NCI-H2171 (cell line): ENCODE measurements around the gene ADAMTS5.

Source experiments
- DNase-seq: peaks from one replicate; lab custom pipeline; 2025; lab: John Stamatoyannopoulos, UW

The ADAMTS5 gene

GRCh38 chr21:26967062-26967913 lies at the start of gene ADAMTS5:
TSS of gene ADAMTS5 (minus strand) at chr21:26967088. CDS start at chr21:26966391, 697 bp downstream.
- DNase-seq = peak; percentile 12

DNA sequence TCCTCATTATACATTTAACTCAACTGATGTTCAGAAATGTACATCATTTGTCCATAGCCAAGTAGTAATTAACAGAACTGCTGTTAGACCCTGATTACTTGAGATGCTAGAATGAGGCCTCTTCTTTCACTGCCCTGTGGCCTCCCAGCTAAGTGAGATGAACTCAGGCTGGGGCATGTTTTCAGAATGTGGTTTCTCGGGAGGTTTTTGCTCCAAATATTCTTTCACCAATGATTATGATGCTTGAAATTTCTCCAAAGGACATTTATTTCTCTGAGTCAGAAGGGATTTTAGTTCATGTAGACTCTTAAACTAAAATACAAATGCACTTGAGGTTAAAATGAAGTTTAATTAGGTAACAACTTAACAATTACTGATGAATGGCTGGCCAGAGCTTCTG lies 34.6 kb upstream of the ADAMTS5 start:
- DNase-seq = no peak

- no peak for DNase-seq
Measured at GRCh38 chr21:26983576-26983975, 16.7 kb upstream of the ADAMTS5 start.

- no peak for DNase-seq
Measured at GRCh38 chr21:26982767-26983166, 15.9 kb upstream of the ADAMTS5 start.

DNA sequence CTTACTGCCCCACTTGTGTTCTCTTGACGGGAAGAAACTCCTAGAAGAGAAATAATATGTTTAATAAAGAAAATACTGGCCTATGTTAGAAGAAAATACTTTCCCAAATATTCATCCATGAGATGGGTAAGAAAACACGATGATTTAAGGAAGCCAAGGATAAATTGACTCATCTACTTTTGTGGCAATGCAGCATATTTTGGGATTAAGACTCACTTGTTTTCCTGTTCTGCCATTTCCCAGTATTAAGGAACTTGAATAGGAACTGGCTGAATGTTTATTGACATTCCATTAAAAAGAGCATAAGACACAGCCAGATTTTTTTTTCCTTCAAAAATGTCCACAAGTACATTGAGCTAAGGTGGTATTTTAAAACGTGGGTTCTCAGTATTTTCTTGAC lies 10.9 kb upstream of the ADAMTS5 start:
- no peak for DNase-seq

- DNase-seq = no peak
Measured at GRCh38 chr21:26973226-26973625, 6.3 kb upstream of the ADAMTS5 start.

DNA sequence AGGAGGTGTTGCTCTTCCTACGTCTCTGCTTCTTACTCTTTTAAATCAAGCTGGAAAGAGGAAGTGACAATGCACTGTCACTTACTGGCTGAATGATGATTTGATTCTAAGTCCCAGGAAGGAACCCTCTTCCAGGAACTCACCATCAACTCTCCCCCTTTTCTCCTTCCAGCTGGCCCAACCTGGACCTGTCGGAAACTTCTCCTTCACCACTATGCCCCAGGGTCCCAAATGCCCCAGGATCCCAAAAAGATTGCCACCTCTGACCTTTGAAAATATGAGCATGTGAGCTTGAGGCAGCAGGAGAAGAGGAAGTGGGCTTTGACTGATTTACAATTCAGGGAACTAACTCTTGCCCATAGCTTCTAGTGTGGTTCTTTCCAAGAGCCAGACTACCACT lies 5.3 kb upstream of the ADAMTS5 start:
- no peak for DNase-seq

- no peak for DNase-seq
Measured at GRCh38 chr21:26969971-26970725, 3.3 kb upstream of the ADAMTS5 start.

- DNase-seq = no peak
Measured at GRCh38 chr21:26966649-26967061, 233 bp downstream of the ADAMTS5 start.

DNA sequence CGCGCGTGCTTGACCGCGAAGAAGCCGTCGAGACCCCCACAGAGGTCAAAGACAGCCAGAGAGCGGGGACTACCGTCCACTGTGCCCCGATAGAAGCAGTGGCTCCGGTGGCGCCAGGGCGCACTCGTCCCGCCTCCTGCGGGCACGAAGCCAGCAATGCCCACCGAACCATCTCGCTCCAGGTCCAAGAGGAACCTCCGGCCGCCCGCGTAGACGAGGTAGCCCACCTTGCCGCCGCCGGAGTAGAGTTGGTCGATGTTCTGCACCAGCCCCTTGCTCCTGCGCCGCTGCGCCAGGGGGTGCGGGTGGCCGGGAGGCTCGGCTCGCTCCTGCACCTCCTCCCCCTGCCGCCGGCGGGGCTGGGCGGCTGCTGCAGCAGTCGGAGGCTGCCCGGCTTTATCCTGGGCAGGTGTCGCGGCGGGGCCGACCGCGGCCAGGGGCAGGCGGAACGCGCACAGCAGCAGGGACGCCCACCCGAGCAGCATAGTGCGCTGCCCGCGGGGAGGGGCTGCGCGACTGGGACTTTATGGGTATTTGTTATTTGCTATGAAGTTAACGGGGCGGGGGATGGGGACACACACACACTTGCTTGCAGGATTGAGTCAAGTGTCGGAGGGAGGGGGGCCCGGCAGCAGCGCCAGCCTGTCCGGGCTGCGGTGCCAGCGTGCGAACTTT lies 844 bp downstream of the ADAMTS5 start:
- peak; percentile 21 for DNase-seq

DNA sequence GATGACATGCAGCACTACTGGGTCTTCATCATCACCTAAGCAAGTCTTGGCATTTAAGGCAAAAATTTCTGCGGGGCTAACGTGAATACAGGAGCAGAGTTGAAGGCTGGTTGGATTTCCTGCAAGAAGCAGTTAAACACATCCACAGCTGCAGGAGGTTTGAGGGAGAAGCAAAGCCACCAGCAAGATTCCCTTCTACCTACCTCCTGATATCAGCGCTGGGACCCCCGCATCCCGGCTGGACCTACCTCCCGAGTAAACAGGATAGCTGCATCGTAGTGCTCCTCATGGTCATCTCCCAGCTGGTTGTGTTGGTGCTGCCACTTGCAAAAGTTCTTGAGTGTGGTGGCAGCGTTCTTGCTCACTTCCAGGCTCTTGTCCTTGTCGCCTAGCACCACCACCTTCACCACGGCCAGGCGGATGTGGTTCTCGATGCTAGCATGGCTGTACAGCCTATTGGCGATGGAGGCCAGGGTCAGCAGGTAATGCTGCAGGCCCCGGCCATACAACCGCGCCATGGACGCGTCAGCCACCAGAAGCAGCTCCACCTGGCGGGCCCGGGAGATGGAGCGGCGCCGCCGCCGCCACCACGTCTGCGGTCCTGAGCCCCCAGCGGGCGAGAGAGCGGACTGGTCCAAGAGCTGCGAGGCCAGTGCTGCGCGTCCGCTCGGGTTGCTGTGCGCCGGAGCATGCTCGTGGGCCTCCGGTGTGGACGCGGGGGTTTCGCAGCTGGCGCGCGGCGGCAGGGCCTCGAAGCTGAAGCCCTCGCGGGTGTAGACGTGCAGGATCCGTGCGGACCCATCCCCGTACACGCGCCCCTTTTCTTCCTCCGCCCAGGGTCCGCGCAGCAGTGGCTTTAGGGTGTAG lies 1.6 kb downstream of the ADAMTS5 start:
- DNase-seq = no peak

DNA sequence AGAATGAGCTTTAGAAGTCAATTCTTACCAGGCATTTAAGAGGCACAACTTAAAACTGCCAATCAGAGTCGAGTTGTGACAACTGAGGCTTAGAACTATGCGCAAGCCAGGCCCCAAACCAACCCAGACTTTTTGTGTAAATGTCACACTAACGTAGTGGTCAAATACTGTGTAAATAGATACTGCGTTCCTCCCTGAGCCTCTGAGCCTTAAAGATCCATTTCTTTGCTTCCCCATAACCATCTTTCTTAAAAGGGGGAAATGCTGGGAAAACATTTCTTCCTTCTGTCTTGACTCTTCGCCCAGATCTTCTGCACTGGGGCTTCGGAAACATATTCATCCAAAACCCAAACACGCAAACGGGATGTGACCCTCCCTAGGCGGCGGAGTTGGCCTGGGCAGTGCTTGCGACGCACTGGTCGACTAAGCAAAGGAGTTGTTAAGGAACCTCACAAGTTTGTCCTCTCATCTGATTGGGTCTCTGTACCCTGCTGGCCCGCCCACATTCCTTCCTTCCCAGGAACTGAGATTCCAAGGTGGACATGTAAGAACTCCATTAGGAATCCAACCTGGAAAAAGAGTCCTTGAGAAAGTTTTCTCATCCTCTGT lies 2.6 kb downstream of the ADAMTS5 start:
- DNase-seq = no peak

GRCh38 chr21:26962621-26963181 lies 4.2 kb downstream of the ADAMTS5 start:
- no peak for DNase-seq

DNA sequence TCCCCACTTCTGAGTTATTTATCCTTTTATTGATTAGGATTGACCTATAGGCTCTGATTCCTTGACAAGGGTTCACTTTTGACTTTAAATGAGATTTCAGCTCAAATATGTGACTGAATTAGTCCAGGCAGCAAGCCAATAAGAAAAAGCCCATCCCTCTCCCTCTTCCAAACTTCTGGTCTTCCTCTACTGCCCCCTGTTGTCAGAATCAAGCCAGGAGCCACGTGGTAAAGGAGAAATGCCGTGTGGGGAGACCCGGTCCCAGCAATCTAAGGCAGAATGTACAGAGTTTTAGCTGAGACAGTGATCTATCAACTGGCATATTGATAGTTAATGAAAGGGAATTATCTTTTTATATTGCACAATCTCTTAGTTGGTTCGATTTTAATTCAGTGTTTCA lies 5.2 kb downstream of the ADAMTS5 start:
- DNase-seq = no peak

DNA sequence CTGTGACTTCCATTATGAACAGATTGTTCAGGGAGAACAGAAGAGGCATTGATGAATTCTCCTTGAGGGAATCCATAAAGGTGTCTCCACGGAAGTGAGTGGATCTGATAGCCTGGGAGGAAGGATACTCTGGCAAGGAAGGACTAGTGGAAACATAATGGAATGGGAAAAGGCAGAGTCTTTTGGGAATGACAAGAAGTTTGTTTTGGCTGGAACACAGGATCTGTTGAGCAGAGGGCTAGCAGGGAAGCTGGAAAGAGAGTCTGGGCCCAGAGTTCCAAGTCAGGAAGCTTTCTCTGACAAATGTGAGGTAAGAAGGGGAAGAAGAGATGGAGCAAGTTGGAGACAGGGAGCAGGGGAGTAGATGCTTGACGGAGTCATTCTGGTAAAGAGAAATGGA lies 8.1 kb downstream of the ADAMTS5 start:
- DNase-seq = no peak

DNA sequence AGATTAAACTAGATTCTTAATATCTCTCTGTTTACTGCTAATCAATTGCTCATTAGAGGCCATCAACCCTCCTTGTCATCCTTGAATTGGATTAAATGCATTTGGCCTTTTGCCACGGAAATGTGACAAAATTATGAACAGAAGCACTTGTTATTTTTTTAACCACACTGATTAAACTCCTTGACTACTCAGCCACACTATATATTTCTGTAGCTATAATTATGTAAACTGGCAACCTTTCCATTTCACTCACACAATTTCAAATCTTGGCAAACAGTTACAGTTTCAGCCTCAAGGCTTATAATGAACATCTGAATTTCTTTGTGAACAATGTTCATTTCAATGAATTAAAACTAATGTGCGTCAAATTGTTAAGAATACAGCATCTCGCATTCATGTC lies 10.1 kb downstream of the ADAMTS5 start:
- no peak for DNase-seq

- no peak for DNase-seq
Measured at GRCh38 chr21:26956216-26956615, 10.7 kb downstream of the ADAMTS5 start.

- DNase-seq = peak; percentile 95
Measured at GRCh38 chr21:26954662-26955121, 12.2 kb downstream of the ADAMTS5 start.

GRCh38 chr21:26952374-26953066 lies 14.4 kb downstream of the ADAMTS5 start:
- no peak for DNase-seq

DNA sequence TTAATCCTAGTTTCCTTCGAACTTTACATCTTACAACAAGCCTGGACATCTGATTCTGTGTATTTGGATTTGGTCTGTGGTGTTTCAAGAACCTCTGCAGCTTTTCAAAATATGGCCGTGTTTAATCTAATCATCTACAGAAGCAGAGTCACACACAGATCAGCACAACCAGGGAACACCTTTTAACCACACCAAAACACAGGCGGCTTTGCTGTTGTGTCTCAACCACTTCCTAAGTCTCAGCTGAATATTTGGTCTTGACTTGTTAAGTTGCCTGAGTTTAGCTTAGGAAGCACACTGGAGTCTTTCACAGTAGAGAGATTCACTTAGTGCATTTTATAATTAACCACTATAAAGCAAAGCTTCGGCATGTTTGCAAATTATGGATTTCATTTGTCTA lies 17.1 kb downstream of the ADAMTS5 start:
- no peak for DNase-seq
